Measurements from ENCODE around the gene HECTD2.
"Not testable (repeated sequence)": the region's sequence is repeated elsewhere in the genome, so short reads cannot be mapped to it uniquely, and the experiment has no call there.

The HECTD2 gene

DNA sequence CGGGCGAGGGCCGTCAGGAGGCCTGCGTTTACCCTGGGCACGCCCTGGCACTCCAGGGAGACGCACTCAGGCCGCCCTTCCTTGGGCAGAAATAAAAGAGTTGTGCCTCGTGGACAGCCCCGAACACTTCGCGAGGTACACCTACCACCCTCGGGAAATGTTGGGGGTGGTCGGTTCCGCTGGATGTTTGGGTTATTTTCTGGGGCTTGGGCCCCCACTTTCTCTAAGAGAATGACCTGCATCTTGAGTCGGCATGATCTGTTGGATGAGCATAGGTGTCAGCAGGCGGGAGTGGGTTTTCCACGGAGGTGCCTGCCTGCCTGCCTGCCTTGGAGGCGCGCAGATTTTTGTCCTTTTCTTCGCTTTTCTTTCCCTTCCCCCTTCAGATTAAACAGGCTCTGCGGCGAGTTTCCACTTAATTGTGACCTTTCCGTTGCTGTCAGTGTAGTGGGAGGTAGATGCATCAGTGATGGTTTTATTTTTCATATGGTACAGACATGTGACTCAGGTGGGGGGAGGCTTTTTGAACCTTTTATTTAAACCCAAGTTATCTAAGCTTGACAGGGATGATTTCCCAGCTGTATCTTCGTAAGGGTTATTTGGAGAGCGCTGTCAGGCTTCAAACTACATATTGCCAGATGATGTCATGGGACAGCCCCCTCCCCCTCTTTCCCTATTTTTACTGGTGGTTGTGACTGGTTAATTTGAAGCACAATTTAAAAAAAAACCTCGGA is 661 bp downstream of the HECTD2 start:
- DNase-seq (ENCODE audit: low read depth, low spot score) = no peak
- H3K27ac ChIP-seq = peak overlapping the region; percentile 88

DNA sequence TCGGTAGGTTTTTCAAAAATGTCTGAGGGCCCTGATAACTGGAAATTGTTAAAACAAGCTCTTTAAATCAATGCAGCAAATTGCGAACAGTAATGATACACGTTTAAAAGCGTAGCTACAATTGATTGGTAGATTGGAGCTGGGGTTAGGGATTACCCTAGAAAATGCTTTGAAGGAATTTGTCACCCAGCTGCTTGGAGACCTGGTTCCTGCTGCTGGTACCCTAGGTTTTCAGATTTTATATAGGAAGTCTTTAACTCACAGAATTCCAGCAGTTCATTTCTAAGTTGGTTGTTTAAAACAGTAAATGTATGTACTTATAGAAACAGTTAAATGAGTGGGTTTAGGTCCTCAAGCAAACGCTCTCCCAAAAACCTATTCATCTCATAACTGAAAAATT is 1.5 kb downstream of the HECTD2 start:
- no peak for DNase-seq (ENCODE audit: low read depth, low spot score)
- no peak overlapping the region for H3K27ac ChIP-seq

DNA sequence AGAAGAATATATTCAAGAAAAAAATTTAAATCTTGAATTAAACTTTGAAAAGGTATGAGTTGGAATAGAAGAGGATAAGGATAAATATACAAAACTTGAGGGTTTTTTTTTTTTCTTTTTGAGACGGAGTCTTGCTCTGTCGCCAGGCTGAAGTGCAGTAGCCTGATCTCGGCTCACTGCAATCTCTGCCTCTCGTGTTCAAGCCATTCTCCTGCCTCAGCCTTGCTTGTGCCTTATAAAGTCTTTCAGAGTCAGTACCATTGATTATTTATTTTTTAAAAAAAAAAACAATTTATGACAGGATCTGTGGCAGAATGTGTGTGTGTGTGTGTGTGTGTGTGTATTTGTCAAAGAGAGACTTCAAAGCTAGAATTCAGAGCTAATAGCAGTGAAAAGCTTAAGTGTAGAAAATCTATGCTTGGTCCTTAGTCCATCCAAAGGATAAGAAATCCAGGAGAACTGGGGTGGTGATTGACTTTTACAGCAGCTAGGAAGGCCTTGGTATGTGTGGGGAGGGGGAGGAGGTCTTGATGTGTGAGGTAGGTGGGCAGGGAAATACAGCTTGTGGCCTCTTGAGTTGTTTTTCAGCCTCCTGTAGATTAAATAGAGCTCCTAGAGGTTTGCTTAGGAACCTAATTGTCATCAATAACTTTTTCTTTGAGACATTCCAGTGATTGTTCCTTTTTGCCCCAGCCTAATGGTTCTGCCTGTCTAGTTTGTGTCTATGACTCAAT is 2.4 kb downstream of the HECTD2 start:
- no peak for DNase-seq (ENCODE audit: low read depth, low spot score)
- H3K27ac ChIP-seq = no peak overlapping the region

DNA sequence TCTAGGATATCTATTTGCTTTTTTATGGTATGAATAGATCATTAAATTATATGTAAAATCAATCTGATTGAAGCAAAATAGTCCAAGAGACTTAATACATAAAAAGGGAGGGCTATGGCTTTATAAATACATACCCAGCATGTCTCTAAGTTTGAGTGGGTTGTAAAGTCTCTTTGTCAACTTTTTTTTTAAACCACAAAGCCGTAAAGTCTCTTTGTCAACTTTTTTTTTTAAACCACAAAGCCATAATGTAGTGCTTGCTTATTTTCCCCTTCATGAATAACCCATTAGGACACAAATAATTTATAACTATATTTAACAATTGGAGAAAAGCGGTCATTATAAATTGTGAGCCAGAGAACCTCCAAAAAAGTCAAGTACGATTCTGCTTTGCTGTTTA is 5.7 kb downstream of the HECTD2 start:
- no peak for DNase-seq (ENCODE audit: low read depth, low spot score)

DNA sequence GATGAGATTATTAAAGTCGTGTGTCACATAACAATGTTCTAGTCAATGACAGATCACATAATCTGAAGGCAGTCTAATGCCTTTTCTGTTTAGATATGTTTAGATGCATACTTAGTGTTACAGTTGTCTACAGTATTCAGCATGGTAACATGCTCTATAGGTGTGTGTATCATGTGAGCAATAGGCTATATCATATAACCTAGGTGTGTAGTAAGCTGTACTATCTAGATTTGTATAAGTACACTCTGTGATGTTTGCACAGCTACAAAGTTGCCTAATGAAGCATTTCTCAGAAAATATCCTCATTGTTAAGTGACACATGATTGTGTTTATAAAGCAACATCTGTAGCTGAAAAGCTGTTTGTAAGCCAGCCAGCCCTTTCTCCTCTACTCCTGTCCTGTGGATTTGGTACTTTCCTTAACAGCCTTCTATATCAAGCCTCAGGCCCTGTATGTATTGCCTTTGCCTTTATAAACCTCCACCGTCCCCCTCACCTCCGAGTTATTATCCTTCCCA is 6.3 kb downstream of the HECTD2 start:
- DNase-seq (ENCODE audit: low read depth, low spot score) = no peak
- no peak overlapping the region for H3K27ac ChIP-seq

More for the DNA sequence above, 5.7 kb downstream of the HECTD2 start:
- no peak overlapping the region for H3K27ac ChIP-seq

DNA sequence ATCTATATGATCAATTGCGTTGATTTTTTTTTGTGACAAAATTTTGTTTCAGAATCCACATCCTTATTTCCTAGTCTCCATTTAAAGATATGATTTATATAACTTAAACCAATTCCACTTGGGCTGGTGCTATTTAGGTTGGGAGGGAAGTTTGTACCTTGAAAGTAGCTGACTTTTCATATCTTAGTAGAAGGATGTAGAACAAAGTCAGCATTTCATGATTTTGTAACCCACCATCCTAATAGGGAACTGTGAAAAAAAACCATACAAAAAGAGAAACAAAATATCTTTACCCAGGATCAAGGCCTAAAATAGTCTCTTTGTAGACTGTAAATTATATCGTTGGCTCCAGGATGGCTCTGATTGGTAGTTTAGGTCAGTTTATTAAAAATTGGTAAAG is 8.3 kb downstream of the HECTD2 start:
- no peak for DNase-seq (ENCODE audit: low read depth, low spot score)
- no peak overlapping the region for H3K27ac ChIP-seq

DNA sequence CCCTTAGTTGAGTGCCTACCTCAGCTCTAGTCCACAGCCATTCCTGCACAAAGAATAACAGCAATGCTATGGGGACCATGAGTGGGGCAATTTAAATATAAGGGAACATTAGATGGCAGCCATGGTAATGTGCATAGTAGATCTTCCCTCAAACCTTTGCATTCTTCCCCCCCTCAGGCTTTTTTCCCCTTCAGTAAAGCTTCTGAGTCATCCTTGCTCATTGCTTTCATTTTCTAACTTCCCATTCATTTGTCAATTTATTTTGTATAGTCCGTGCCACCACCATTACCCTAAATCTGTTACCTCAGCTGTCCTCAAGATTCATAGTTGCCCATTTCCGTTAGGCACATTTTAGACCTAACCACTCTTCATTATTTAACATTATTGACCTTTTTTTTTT is 10.7 kb downstream of the HECTD2 start:
- H3K27ac ChIP-seq = no peak overlapping the region
- DNase-seq (ENCODE audit: low read depth, low spot score) = no peak

DNA sequence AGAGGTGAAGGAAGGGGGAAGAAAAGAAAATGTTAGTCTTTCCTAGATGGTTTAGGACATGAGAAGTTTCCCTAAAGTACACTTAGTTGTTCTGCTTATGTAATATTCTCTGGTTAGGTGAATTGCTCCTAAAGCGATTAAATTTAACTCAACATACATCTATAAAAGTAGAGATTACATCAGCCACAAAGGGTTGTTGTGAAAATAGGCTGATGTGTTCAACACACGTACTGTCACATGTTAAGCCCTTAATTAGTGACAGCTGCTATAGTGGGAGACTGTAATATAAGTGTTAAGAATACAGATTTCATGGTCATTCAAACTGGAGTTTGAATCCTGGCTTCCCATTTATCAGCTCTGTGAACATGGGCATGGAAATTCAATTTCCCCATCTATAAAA is 12.8 kb downstream of the HECTD2 start:
- DNase-seq (ENCODE audit: low read depth, low spot score) = no peak
- no peak overlapping the region for H3K27ac ChIP-seq

DNA sequence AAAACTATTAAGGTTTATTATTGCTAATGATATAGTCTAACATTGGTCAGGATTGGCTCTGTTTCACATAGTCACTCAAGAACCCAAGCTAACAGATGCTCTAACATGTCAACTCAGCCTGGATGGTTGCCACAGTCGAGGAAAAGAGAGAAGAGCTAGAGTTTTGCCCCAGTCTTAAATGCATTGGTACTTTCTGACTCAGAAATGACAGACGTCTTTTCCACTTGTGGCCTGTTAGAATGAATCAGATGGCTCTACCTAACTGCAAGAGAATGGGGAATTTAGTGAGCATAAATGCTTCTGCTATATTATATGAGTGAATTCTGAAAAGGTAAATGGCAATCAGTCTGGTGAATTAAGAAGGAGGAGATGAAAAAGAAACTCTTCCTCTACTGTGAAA is 13.9 kb downstream of the HECTD2 start:
- no peak for DNase-seq (ENCODE audit: low read depth, low spot score)

DNA sequence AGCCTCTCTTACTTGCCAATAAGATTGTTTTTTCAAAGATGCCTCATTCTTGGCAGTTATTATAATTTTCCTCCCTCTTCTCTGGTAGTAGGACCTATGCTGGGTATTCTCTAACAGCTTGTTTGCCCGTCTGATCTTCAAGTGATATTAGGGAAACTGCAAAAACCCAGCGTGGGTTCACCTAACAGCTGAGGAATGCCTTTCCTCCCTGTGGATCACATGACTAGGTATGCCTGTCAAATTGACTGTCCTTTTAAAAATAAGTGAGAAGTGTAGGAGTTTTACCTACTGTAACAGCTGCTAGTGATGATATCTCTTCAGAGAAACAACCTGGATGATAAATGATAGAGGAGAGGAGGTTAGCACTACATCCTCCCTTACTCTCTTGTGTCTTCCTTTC is 22.0 kb downstream of the HECTD2 start:
- no peak overlapping the region for H3K27ac ChIP-seq
- DNase-seq (ENCODE audit: low read depth, low spot score) = no peak

More for the DNA sequence above, 13.9 kb downstream of the HECTD2 start:
- no peak overlapping the region for H3K27ac ChIP-seq

DNA sequence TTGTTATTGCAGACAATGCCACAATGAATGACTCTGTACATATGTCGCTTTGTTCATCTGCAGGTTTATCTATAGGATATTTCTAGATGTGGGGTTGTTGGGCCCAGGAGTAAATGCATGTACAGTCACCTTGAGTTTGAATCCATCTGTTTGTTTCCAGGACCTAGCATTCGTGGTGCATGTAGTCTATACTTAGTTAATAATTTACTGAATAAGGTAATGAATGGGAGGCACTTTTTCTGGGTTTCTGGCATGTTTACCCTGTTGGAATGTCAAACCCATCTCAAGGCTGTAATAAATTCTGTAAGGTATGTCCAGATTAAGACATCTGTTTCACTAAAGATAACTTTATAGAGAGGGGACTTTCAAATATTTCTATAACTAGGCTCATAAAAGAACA is 23.5 kb downstream of the HECTD2 start:
- H3K27ac ChIP-seq = no peak overlapping the region
- DNase-seq (ENCODE audit: low read depth, low spot score) = no peak

DNA sequence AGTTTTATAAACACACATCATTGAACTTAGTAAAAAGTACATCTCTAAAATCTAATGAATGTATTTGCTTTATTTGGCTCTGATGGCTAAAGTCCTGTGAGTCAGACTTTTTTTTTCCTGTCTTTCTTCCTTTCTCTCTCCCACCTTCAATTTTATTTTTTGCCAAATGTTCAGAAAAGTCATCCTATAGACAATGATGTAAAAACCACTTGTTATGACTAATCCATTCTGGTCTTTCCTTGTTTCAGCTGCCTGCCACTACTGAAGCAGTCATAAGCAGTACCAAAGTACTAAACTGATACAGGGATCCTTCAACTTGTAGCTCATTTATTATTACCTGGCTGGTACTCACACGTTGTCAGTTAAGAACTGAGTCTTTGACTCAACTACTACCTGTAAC is 23.9 kb downstream of the HECTD2 start:
- DNase-seq (ENCODE audit: low read depth, low spot score) = no peak
- H3K27ac ChIP-seq = no peak overlapping the region

DNA sequence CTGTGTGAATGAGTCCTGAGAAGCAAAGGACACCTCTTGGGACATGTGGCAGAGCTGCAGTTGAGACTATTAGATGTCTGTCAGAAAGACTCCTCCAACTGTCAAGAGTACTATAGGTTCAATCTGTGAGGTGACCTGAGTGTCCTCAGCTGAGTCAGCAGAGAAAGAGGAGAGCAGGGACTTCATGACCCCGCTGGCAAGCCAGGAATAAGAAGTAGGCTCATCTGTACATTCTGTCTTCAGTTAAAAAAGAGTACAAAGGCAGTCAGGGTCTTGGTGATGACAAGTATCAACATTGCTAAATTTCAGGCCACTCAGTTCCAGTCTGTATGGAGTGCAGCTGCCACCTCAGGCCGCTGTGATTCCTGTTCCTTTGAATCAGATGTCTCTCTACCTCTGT is 25.1 kb downstream of the HECTD2 start:
- DNase-seq (ENCODE audit: low read depth, low spot score) = no peak
- no peak overlapping the region for H3K27ac ChIP-seq

DNA sequence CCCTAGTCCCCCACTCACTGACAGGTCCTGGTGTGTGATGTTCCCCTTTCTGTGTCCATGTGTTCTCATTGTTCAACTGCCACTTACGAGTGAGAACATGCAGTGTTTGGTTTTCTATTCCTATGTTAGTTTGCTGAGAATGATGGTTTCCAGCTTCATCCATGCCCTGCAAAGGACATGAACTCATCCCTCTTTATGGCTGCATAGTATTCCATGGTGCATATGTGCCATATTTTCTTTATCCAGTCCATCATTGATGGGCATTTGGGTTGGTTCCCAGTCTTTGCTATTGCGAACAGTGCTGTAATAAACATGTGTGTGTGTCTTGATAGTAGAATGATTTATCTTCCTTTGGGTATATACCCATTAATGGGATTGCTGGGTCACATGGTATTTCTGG is 28.1 kb downstream of the HECTD2 start:
- not testable (repeated sequence) for DNase-seq (ENCODE audit: low read depth, low spot score); H3K27ac ChIP-seq

DNA sequence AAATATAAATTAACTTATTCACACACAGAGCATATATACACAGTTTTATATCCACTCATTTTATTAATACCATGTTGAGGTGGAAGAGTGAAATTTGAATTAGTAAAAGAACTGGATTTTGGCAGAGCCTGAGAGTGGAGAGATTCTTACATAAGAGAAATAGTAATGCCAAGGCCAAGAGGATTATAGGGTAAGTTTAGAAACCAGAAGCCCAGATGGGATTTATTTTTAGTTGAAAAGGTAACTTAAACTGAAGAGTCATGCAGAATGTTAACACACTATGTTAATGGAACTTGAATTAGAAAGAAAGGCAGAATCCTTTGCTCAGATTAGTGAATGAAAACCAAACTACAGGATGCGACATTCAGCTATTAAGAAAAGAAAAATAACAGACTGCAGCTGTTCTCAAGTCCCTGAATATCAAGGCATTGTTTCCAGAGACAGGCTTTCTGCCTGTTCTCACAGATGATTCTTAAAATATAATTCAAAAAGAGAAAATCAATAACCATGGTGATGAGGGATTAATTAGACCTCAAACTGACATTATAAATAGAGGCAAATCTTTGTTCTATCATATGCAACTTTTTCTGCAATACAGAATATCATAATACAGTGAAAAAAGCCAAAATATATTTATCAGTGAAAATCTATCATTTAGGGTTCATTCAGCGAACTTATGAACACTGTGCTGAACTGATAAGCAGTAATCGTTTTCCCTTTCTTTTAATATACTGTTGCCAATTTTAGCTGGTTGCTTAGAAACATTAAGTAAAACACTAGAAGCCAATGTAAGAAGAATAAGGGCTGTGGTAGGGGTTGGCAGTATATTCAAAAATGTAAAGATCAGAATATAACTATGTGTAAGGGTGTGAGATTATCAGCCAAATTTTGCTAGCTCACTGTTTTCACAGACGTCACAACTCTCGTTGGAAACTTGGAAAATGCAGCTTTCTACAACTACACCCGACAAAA is 34.4 kb downstream of the HECTD2 start:
- DNase-seq (ENCODE audit: low read depth, low spot score) = no peak
- no peak overlapping the region for H3K27ac ChIP-seq

DNA sequence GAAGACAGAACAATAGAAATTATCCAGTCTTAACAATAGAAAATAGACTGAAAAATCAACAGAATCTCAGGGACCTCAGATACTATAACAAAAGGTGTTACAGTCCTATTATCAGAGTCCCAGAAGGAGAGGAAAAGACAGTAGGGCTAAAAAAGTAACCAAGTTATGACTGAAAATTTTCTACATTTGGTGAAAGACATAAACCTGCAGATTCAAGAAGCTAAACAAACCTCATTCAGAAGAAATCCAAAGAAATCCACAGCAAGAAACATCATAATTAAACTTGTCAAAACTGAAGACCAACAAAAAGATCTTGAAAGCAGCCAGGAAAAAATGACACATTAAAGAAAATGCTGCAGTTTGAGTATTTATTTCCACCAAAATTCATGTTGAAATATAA is 41.9 kb downstream of the HECTD2 start:
- no peak overlapping the region for H3K27ac ChIP-seq
- DNase-seq (ENCODE audit: low read depth, low spot score) = no peak

DNA sequence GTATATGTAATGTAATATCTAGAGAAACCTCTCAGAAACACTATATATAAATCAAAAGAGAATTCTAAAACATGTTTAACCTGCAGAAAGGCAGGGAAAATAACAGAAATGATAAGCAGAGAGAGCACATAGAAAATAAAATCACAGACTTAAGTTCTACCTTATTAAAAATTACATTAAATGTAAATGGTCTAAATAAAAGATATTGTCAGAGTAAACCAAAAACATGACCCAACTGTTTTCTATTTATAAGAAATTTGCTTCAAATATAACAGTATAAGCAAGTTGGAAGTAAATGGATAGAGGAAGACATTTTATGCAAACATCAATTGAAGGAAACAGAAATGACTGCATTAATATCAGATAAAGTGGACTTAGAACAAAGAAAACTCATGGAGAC is 43.4 kb downstream of the HECTD2 start:
- DNase-seq (ENCODE audit: low read depth, low spot score) = no peak
- H3K27ac ChIP-seq = no peak overlapping the region

DNA sequence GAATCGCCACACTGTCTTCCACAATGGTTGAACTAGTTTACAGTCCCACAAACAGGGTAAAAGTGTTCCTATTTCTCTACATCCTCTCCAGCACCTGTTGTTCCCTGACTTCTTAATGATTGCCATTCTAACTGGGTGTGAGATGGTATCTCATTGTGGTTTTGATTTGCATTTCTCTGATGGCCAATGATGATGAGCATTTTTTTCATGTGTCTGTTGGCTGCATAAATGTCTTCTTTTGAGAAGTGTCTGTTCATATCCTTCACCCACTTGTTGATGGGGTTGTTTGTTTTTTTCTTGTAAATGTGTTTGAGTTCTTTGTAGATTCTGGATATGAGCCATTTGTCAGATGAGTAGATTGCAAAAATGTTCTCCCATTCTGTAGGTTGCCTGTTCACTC is 45.0 kb downstream of the HECTD2 start:
- not testable (repeated sequence) for DNase-seq (ENCODE audit: low read depth, low spot score); H3K27ac ChIP-seq

DNA sequence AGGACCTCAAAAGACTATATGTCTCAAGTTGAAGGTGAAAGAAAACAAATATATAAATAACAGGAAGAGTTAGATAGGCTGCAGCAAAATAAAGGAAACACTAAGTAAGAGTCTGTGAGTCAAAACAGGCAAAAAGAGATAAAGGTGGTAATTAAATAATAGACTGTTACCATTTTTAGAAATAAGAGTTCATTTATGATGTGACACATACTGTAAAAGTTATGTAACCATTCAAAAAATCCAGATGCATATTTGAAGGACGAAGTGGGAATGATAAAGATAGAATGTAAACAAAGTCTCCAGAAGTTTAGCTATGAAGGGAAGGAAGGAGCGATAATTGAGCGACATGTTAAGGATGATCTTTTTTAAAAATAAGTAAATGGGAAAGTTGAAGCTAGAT is 50.5 kb downstream of the HECTD2 start:
- DNase-seq (ENCODE audit: low read depth, low spot score) = no peak
- no peak overlapping the region for H3K27ac ChIP-seq

DNA sequence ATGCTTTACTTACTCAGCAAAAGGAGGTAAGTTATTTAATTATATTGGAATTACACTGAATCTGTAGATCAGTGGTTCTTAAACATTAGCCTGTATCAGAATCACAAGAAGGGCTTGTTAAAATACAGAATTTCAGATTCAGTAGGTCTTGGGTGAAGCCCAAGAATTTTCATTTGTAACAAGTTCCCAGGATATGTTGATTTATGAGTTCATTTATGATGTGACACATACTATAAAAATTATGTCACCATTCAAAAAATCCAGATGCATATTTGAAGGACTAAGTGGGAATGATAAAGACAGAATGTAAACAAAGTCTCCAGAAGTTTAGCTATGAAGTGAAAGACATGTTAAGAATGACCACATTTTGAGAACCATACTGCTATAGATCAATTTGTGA is 52.3 kb downstream of the HECTD2 start:
- H3K27ac ChIP-seq = no peak overlapping the region
- DNase-seq (ENCODE audit: low read depth, low spot score) = no peak

DNA sequence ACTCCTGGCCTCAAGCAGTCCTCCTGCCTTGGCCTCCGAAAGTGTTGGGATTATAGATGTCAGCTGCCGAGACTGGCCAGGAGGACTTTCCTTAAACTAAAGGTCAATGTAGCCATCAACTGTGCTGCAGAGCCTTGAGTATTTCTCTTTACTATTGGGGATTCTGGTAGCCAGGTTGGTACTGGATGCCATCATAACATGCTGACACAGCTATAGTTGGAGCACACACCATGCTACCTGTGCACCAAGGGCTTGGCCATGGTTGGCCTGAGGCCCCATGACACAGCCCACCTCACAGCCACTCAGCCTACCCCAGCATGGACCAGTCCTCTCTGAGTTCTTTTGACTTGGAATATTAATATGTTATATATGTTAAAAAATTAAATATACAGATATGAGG is 54.4 kb downstream of the HECTD2 start:
- H3K27ac ChIP-seq = no peak overlapping the region
- DNase-seq (ENCODE audit: low read depth, low spot score) = no peak

All from epithelial cell of prostate (primary cell).